Loucy (cell line): ENCODE results near the gene VSTM2L.

Source experiments
- EZH2phosphoT487 ChIP-seq: fragments of 200-600 bp; IDR thresholded peaks from 2 replicates; pipeline ENCODE4 v1.6.1; 2018; ENCODE audit warnings: antibody characterized with exemption, mild to moderate bottlenecking, moderate library complexity, borderline replicate concordance
- TF ChIP-seq, protein P1 (sequence below): fragments of 200-600 bp; sonication (generic); conservative IDR thresholded peaks from 2 replicates; pipeline ENCODE4 v1.5.1; 2014; ENCODE audit warnings: mild to moderate bottlenecking, antibody characterized with exemption, low read length

DNA sequence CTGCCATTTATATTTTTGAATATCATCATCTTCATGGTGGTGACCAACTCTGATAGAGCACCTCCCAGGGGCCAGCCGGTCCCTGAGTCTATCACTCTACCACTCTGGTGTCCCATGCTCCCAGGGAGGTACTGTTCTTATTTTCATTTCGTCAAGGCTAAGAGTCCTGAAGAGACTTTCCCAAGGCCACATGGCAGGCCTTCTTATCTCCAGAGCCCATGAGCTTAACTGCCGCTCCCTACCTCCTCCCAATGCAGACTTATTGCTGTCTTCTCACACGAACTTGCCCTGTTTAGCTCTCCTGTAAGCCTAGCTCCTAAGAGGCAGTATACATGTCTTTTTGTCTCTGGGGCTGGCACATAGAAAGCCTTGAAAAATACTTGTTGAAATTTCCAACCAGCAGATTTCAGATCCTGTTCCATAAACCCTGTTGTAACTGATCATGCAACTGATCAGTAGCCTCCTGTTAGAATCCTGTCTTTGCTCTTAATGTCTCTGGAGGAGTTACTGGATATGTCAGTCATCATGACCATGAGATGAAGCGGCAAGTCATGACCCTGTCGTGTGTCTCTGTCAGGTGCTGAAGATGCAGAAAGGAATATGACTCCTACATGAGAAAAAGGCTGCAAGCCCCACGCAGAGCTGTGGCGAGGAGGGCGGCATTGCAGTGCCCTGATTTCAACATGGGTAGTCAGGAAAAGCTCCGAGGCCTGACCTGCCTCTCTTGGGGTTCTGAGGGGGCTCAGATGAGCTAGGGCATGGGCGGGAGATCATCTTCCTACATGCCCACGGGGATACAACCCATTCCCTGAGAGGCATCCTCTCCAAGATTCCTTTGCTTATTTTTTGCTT, 70.4 kb downstream of the VSTM2L start:
- TF ChIP-seq, protein P1, sequence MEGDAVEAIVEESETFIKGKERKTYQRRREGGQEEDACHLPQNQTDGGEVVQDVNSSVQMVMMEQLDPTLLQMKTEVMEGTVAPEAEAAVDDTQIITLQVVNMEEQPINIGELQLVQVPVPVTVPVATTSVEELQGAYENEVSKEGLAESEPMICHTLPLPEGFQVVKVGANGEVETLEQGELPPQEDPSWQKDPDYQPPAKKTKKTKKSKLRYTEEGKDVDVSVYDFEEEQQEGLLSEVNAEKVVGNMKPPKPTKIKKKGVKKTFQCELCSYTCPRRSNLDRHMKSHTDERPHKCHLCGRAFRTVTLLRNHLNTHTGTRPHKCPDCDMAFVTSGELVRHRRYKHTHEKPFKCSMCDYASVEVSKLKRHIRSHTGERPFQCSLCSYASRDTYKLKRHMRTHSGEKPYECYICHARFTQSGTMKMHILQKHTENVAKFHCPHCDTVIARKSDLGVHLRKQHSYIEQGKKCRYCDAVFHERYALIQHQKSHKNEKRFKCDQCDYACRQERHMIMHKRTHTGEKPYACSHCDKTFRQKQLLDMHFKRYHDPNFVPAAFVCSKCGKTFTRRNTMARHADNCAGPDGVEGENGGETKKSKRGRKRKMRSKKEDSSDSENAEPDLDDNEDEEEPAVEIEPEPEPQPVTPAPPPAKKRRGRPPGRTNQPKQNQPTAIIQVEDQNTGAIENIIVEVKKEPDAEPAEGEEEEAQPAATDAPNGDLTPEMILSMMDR: no peak
- no peak for TF ChIP-seq EZH2phosphoT487
